AG04450 (cell line): ENCODE results near the gene TRIO. TPM values are rescaled to one million over a fixed set of nuclear protein-coding genes. Genes with fewer than 3 reads are reported as not detected.

ENCODE experiments used
- CTCF ChIA-PET: fragments of 300-600, 350-600 bp; formaldehyde crosslinking; extraction: SDS; loops from one replicate; lab custom pipeline; 2022; ENCODE audit warnings: antibody characterized with exemption, inconsistent platforms; lab: Charles Lee
- POLR2A ChIA-PET: fragments of 350-600 bp; formaldehyde crosslinking; extraction: SDS; loops from one replicate; lab custom pipeline; 2021; ENCODE audit warnings: antibody characterized with exemption, inconsistent platforms; lab: Yijun Ruan, JAX
- DNase-seq: peaks from one replicate; pipeline ENCODE4 v3.0.0-alpha.2; 2011; ENCODE audit warnings: low read depth, low spot score
- H3K27ac ChIP-seq: one replicate; pipeline ENCODE4 v1.5.1; 2012; ENCODE audit warnings: low read depth, low read length, control low read depth
- H3K27me3 ChIP-seq: one replicate; pipeline ENCODE4 v1.6.0; 2012; ENCODE audit warnings: low read length; ENCODE audit not compliant: control insufficient read depth, insufficient read depth
- H3K4me3 ChIP-seq: 2 replicates; pipeline ENCODE4 v1.5.1; 2011; ENCODE audit warnings: mild to moderate bottlenecking, low read depth, low read length, control low read depth
- H3K9me3 ChIP-seq: 2 replicates; pipeline ENCODE4 v1.5.1; 2012; ENCODE audit warnings: low read length; ENCODE audit not compliant: control insufficient read depth, insufficient read depth
- CTCF ChIP-seq: IDR thresholded peaks from 2 replicates; pipeline ENCODE4 v1.5.1; 2011; ENCODE audit warnings: low read depth, low read length, control low read depth, inconsistent platforms
- polyA plus RNA-seq: library from polyadenylated mRNA; depleted of rRNA; stranded (reverse); fragments of >200 nt; gene quantifications from 2 replicates; pipeline ENCODE4 v1.2.3, GENCODE V29; 2011

TRIO gene
- polyA plus RNA-seq, 1 experiment, result 268 TPM

- Histone ChIP-seq H3K27me3 (no peaks in the 10 kb centered on the region), H3K9me3 (no peaks in the 10 kb centered on the region), H3K27ac (no peak overlapping the region), H3K4me3 (no peak overlapping the region)
- no peak for DNase-seq
- ChIA-PET POLR2A (no interaction called here), CTCF (no interaction called here)
- no peak for TF ChIP-seq CTCF
These were observed 226.6 kb downstream of the TRIO start for GRCh38 chr5:14369780-14370179.

GRCh38 chr5:14370386-14370785 lies 227.2 kb downstream of the TRIO start:
- Histone ChIP-seq H3K27me3 (no peaks in the 10 kb centered on the region), H3K4me3 (no peak overlapping the region), H3K9me3 (no peaks in the 10 kb centered on the region), H3K27ac (no peak overlapping the region)
- TF ChIP-seq CTCF, result no peak
- ChIA-PET POLR2A (no interaction called here), CTCF (interaction anchor here (0.7 to 1.0 kb wide), 2 partner anchors 12 to 19 kb away, joined by 3 to 4 read pairs; no protein-coding TSS in a partner anchor)
- DNase-seq, result no peak

GRCh38 chr5:14373685-14374084 lies 230.5 kb downstream of the TRIO start:
- TF ChIP-seq CTCF, result no peak
- DNase-seq, result no peak
- no peak overlapping the region for H3K4me3 ChIP-seq
- ChIA-PET CTCF (no interaction called here), POLR2A (no interaction called here)
- no peaks in the 10 kb centered on the region for H3K9me3 ChIP-seq
- H3K27ac ChIP-seq, result no peak overlapping the region
- no peaks in the 10 kb centered on the region for H3K27me3 ChIP-seq

GRCh38 chr5:14374100-14374499 lies 231.0 kb downstream of the TRIO start:
- Histone ChIP-seq H3K4me3 (no peak overlapping the region), H3K27ac (no peak overlapping the region), H3K27me3 (no peaks in the 10 kb centered on the region), H3K9me3 (no peaks in the 10 kb centered on the region)
- no peak for TF ChIP-seq CTCF
- no peak for DNase-seq
- POLR2A ChIA-PET, result no interaction called here
- CTCF ChIA-PET, result interaction anchor here (0.9 kb wide), 1 partner anchor 231 kb away, joined by 3 read pairs; the partner anchor contains the start of gene TRIO

- ChIA-PET CTCF (no interaction called here), POLR2A (interaction anchor here (0.7 kb wide), 1 partner anchor 39 kb away, joined by 3 read pairs; no protein-coding TSS in a partner anchor)
- Histone ChIP-seq H3K27me3 (no peaks in the 10 kb centered on the region), H3K4me3 (no peak overlapping the region), H3K9me3 (no peaks in the 10 kb centered on the region), H3K27ac (no peak overlapping the region)
- DNase-seq, result no peak
- no peak for TF ChIP-seq CTCF
These were observed 233.6 kb downstream of the TRIO start for GRCh38 chr5:14376789-14377188.
